ENCODE results near the gene WDR82. TPM values are rescaled to one million over a fixed set of nuclear protein-coding genes. Genes with fewer than 3 reads are reported as not detected.

WDR82 gene
- total RNA-seq, 1 experiment from 2014 or later: 44.5 TPM

DNA sequence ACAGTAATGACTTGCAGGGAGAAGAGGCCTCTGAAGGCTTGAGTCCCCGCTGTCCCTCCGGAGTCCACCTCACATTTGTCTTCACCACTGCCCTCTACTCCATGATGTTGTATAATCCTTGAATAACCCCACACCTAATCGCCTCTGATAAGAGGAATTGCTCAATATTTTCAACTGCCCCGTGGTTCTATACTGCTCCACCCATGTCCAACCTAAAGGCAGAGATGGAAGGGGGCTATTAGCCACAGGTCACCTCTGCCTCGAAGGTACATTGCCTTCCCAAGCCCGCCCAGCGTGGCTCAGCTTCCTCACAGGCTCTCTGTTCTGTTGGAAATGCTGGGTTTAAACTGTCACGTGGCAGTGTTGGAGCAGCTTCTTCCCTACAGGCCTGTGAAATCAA, 65.4 kb downstream of the WDR82 start:
- Histone ChIP-seq H3K9me3 (ENCODE audit: insufficient read depth, low read depth) (no peaks in the 10 kb centered on the region), H3K9me2 (ENCODE audit: insufficient read depth) (no peaks in the 10 kb centered on the region), H3K36me3 (ENCODE audit: low read depth) (peaks cover 39% of the 10 kb centered on the region), H2AFZ (no peak overlapping the region), H3K4me1 (replicated peaks; ENCODE audit: insufficient read depth) (peaks cover 53% of the 10 kb centered on the region), H3F3A (ENCODE audit: insufficient read depth, low read depth) (peaks cover 47% of the 10 kb centered on the region), H3K27me3 (ENCODE audit: insufficient read depth, low read depth) (no peaks in the 10 kb centered on the region), H3K4me2 (no peak overlapping the region), H3K27ac (no peak overlapping the region), H4K20me1 (ENCODE audit: insufficient read depth) (no peaks in the 10 kb centered on the region), H3K79me2 (ENCODE audit: low read depth) (no peaks in the 10 kb centered on the region; the same call in 1 of the 2 replicates), H3K4me3 (no peak overlapping the region)
- BruUV-seq (replicated peaks): no TSS peak
- intact Hi-C loops (cut with micrococcal nuclease; ENCODE audit: unreplicated experiment): no loop called here
- ChIA-PET CTCF (no interaction called here), POLR2A (ENCODE audit: unreplicated experiment) (no interaction called here)
- DNase-seq: no peak
- TF ChIP-seq EZH2 (IDR thresholded peaks at IDR 0.05; ENCODE audit: low read depth): no peak
- TF ChIP-seq, protein P1, sequence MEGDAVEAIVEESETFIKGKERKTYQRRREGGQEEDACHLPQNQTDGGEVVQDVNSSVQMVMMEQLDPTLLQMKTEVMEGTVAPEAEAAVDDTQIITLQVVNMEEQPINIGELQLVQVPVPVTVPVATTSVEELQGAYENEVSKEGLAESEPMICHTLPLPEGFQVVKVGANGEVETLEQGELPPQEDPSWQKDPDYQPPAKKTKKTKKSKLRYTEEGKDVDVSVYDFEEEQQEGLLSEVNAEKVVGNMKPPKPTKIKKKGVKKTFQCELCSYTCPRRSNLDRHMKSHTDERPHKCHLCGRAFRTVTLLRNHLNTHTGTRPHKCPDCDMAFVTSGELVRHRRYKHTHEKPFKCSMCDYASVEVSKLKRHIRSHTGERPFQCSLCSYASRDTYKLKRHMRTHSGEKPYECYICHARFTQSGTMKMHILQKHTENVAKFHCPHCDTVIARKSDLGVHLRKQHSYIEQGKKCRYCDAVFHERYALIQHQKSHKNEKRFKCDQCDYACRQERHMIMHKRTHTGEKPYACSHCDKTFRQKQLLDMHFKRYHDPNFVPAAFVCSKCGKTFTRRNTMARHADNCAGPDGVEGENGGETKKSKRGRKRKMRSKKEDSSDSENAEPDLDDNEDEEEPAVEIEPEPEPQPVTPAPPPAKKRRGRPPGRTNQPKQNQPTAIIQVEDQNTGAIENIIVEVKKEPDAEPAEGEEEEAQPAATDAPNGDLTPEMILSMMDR (conservative IDR thresholded peaks at IDR 0.05): no peak

DNA sequence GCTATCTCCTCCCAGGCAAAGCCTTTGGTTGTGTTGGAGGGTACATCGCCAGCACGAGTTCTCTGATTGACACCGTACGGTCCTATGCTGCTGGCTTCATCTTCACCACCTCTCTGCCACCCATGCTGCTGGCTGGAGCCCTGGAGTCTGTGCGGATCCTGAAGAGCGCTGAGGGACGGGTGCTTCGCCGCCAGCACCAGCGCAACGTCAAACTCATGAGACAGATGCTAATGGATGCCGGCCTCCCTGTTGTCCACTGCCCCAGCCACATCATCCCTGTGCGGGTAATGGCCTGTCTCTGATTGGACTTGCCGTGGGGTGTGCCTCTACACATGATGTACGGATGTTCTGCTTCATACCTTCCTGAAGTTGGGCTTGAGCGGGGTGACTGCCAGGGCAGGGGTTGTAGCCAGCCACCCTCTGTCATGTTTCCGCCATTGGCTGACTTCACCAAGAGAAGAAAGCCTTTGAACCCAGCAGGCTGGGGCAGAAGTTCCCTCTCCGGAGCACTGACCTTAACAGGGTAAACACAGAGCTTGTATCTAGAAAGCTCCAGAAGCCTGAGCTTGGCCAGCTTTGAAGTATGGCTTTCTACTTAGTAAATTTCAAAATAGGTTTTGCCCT, 67.1 kb downstream of the WDR82 start:
- intact Hi-C loops (cut with micrococcal nuclease; ENCODE audit: unreplicated experiment): no loop called here
- no TSS peak for BruUV-seq (replicated peaks)
- H3K27ac ChIP-seq: 0 out of 2 replicates have a peak overlapping the region, but pooled peaks have one; percentile 28
- no peaks in the 10 kb centered on the region; the same call in 1 of the 2 replicates for H3K79me2 ChIP-seq (ENCODE audit: low read depth)
- no peak overlapping the region for H3K4me3 ChIP-seq
- H3K36me3 ChIP-seq (ENCODE audit: low read depth): peaks cover 47% of the 10 kb centered on the region
- no peak for TF ChIP-seq EZH2 (IDR thresholded peaks at IDR 0.05; ENCODE audit: low read depth)
- TF ChIP-seq, protein P1 (conservative IDR thresholded peaks at IDR 0.05): no peak
- H3K9me3 ChIP-seq (ENCODE audit: insufficient read depth, low read depth): no peaks in the 10 kb centered on the region
- peaks cover 40% of the 10 kb centered on the region for H3F3A ChIP-seq (ENCODE audit: insufficient read depth, low read depth)
- H4K20me1 ChIP-seq (ENCODE audit: insufficient read depth): no peaks in the 10 kb centered on the region
- POLR2A ChIA-PET (ENCODE audit: unreplicated experiment): no interaction called here
- DNase-seq: no peak
- CTCF ChIA-PET: no interaction called here
- no peak overlapping the region for H2AFZ ChIP-seq
- no peaks in the 10 kb centered on the region for H3K27me3 ChIP-seq (ENCODE audit: insufficient read depth, low read depth)
- peak overlapping the region; percentile 49; the same call in 1 of the 2 replicates for H3K4me2 ChIP-seq
- no peaks in the 10 kb centered on the region for H3K9me2 ChIP-seq (ENCODE audit: insufficient read depth)
- peaks cover 40% of the 10 kb centered on the region for H3K4me1 ChIP-seq (replicated peaks; ENCODE audit: insufficient read depth)

DNA sequence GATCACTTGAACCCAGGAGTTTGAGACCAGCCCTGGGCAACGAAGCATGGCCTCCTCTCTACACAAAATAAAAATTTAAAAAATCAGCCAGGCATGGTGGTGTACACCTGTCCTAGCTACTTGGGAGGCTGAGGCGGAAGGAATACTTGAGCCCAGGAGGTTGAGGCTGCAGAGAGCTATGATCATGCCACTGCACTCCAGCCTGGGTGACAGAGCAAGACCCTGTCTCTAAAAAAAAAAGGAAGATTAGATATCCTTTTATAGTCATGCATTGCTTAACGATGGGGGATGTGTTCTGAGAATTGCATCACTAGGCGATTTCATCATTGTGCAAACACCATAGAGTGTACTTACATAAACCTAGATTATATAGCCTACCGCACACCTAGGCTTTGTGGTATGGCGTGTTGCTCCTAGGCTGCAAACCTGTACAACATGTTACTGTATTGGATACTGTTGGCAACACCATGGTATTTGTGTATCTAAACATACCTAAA, 67.9 kb downstream of the WDR82 start:
- H3K36me3 ChIP-seq (ENCODE audit: low read depth): peaks cover 54% of the 10 kb centered on the region
- no peaks in the 10 kb centered on the region for H4K20me1 ChIP-seq (ENCODE audit: insufficient read depth)
- POLR2A ChIA-PET (ENCODE audit: unreplicated experiment): interaction anchor here (0.7 kb wide), 1 partner anchor 212 kb away, joined by 3 read pairs; no protein-coding TSS in a partner anchor
- intact Hi-C loops (cut with micrococcal nuclease; ENCODE audit: unreplicated experiment): no loop called here
- no TSS peak for BruUV-seq (replicated peaks)
- peak in 1 of 2 experiments; percentile 86 for DNase-seq
- H3K4me1 ChIP-seq (replicated peaks; ENCODE audit: insufficient read depth): peaks cover 32% of the 10 kb centered on the region
- H3K4me2 ChIP-seq: peak overlapping the region; percentile 49; the same call in 1 of the 2 replicates
- peaks cover 32% of the 10 kb centered on the region for H3F3A ChIP-seq (ENCODE audit: insufficient read depth, low read depth)
- peak overlapping the region; percentile 49; the same call in 1 of the 2 replicates for H3K27ac ChIP-seq
- no peaks in the 10 kb centered on the region for H3K9me2 ChIP-seq (ENCODE audit: insufficient read depth)
- H2AFZ ChIP-seq: no peak overlapping the region
- no peaks in the 10 kb centered on the region for H3K9me3 ChIP-seq (ENCODE audit: insufficient read depth, low read depth)
- H3K79me2 ChIP-seq (ENCODE audit: low read depth): no peaks in the 10 kb centered on the region; the same call in 1 of the 2 replicates
- H3K27me3 ChIP-seq (ENCODE audit: insufficient read depth, low read depth): no peaks in the 10 kb centered on the region
- TF ChIP-seq EZH2 (IDR thresholded peaks at IDR 0.05; ENCODE audit: low read depth): no peak
- TF ChIP-seq, protein P1 (conservative IDR thresholded peaks at IDR 0.05): no peak
- CTCF ChIA-PET: no interaction called here
- no peak overlapping the region for H3K4me3 ChIP-seq
